GM12864 (cell line): ENCODE measurements around the gene MRPL19.

Experiments
- DNase-seq: peaks from one replicate; pipeline ENCODE4 v3.0.0-alpha.2; 2011; ENCODE audit warnings: low read depth
- H3K4me3 ChIP-seq: 2 replicates; pipeline ENCODE4 v1.5.1; 2011; ENCODE audit warnings: mild to moderate bottlenecking, low read depth, low read length, control low read depth
- CTCF ChIP-seq: IDR thresholded peaks from 2 replicates; pipeline ENCODE4 v1.5.1; 2011; ENCODE audit warnings: low read depth, mild to moderate bottlenecking, moderate library complexity, low read length, control low read depth, inconsistent platforms; ENCODE audit errors: missing control alignments

Gene MRPL19

GRCh38 chr2:75627902-75628504, 18.6 kb upstream of the MRPL19 start:
- H3K4me3 ChIP-seq: no peak overlapping the region
- no peak for DNase-seq
- peak; percentile 97 for TF ChIP-seq CTCF

- no peak overlapping the region for H3K4me3 ChIP-seq
- TF ChIP-seq CTCF: no peak
- DNase-seq: no peak
Measured at GRCh38 chr2:75632091-75632701, 14.4 kb upstream of the MRPL19 start.

GRCh38 chr2:75632813-75633212, 13.8 kb upstream of the MRPL19 start:
- DNase-seq: no peak
- no peak for TF ChIP-seq CTCF
- H3K4me3 ChIP-seq: no peak overlapping the region

- H3K4me3 ChIP-seq: no peak overlapping the region
- no peak for TF ChIP-seq CTCF
- no peak for DNase-seq
Measured at GRCh38 chr2:75633620-75634019, 13.0 kb upstream of the MRPL19 start.

- TF ChIP-seq CTCF: no peak
- no peak for DNase-seq
- no peak overlapping the region for H3K4me3 ChIP-seq
Measured at GRCh38 chr2:75634945-75635344, 11.6 kb upstream of the MRPL19 start.

GRCh38 chr2:75637568-75637967, 9.0 kb upstream of the MRPL19 start:
- no peak for DNase-seq
- no peak overlapping the region for H3K4me3 ChIP-seq
- TF ChIP-seq CTCF: no peak

GRCh38 chr2:75640621-75641121, 5.9 kb upstream of the MRPL19 start:
- TF ChIP-seq CTCF: peak; percentile 100
- no peak overlapping the region for H3K4me3 ChIP-seq
- no peak for DNase-seq
